ENCODE results near the gene CENPM.

DNA sequence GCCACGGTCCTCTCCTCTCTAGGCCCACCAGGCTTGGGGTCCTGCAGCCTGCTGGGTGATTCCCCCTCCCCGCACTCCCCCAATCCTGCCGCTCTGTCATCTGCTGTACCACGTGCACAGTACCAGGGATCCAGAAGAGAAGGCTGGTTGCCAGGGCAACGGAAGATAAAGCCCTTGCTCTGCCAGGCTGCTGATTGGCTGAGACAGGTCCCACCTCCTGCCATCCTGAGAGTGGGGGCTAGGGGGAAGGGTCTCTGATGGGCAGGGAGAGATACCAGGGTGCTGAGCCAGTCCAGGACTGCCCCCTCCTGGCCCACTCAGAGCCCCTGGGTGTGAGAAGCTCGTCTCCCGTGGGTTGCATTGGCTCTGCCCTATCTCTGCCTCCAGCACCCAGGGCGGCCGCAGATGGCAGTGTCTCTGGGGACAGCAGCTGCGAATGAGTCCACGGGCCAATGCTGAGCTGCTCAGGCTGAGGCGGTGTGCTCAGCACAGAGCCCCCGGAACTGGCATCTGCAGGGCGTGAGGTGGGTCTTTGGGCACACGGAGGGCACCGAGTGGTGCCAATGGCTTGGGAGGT lies 5.0 kb upstream of the CENPM start, which contains the start of gene SMIM45:
- TF ChIP-seq, protein P1, sequence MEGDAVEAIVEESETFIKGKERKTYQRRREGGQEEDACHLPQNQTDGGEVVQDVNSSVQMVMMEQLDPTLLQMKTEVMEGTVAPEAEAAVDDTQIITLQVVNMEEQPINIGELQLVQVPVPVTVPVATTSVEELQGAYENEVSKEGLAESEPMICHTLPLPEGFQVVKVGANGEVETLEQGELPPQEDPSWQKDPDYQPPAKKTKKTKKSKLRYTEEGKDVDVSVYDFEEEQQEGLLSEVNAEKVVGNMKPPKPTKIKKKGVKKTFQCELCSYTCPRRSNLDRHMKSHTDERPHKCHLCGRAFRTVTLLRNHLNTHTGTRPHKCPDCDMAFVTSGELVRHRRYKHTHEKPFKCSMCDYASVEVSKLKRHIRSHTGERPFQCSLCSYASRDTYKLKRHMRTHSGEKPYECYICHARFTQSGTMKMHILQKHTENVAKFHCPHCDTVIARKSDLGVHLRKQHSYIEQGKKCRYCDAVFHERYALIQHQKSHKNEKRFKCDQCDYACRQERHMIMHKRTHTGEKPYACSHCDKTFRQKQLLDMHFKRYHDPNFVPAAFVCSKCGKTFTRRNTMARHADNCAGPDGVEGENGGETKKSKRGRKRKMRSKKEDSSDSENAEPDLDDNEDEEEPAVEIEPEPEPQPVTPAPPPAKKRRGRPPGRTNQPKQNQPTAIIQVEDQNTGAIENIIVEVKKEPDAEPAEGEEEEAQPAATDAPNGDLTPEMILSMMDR (IDR thresholded peaks at IDR 0.05; ENCODE audit: poor library complexity, severe bottlenecking), result peak; percentile 87
- TF ChIP-seq, protein P2, sequence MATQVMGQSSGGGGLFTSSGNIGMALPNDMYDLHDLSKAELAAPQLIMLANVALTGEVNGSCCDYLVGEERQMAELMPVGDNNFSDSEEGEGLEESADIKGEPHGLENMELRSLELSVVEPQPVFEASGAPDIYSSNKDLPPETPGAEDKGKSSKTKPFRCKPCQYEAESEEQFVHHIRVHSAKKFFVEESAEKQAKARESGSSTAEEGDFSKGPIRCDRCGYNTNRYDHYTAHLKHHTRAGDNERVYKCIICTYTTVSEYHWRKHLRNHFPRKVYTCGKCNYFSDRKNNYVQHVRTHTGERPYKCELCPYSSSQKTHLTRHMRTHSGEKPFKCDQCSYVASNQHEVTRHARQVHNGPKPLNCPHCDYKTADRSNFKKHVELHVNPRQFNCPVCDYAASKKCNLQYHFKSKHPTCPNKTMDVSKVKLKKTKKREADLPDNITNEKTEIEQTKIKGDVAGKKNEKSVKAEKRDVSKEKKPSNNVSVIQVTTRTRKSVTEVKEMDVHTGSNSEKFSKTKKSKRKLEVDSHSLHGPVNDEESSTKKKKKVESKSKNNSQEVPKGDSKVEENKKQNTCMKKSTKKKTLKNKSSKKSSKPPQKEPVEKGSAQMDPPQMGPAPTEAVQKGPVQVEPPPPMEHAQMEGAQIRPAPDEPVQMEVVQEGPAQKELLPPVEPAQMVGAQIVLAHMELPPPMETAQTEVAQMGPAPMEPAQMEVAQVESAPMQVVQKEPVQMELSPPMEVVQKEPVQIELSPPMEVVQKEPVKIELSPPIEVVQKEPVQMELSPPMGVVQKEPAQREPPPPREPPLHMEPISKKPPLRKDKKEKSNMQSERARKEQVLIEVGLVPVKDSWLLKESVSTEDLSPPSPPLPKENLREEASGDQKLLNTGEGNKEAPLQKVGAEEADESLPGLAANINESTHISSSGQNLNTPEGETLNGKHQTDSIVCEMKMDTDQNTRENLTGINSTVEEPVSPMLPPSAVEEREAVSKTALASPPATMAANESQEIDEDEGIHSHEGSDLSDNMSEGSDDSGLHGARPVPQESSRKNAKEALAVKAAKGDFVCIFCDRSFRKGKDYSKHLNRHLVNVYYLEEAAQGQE (IDR thresholded peaks at IDR 0.05; ENCODE audit: borderline replicate concordance), result peak; percentile 70

All from neural cell (in vitro differentiated cells).